Heart left ventricle (tissue), 13 donors: ENCODE results near the gene PTPRN2.

Experiments used
- POLR2A ChIP-seq, 2 donors: fragments of 450-650 bp; IDR thresholded peaks; one replicate each; pipeline ENCODE4 v1.6.1; 2017; ENCODE audit warnings: antibody characterized with exemption in 2 of 2, mild to moderate bottlenecking in 2 of 2, moderate library complexity in 2 of 2
- TF ChIP-seq, protein P1 (sequence below), 12 donors: fragments of 200-600 bp; sonication (generic) in 4 of 12; IDR thresholded peaks; one replicate each; pipeline versions ENCODE4 v1.5.0 to v1.8.0; 2018 to 2022; ENCODE audit warnings: antibody characterized with exemption in 12 of 12, mild to moderate bottlenecking in 5 of 12
- donor health status: ischemic (EF 13 %, LVEDD 7.1; RV severe dilation, severe dysfunction).
- donor health status: DM: no; HTN: yes; CAD: no.
- donor health status: DM: no; HTN: no; CAD: no.
- donor health status: ischemic (EF 25% LVEDD 6.9; RV normal size, moderate dysfunction).
- donor health status: ischemic (EF 25% LVEDD 5.7; RV mildly dilated, moderate dysfunction).
- donor health status: ischemic (EF 35%, LVEDD 5.7; RV mildly dilated, moderate dysfunction).
- donor health status: nonischemic (EF 11% LVEDD 7.7; RV severe dilation, severe dysfunction).
- donor health status: DM: yes; HTN: yes; CAD: no.
- donor health status: PGD.
- donor health status: ischemic (EF 29% LVEDD 5.4; RV normal size, mild dysfunction).
- donor health status: nonischemic (EF 23%, LVEDD 6.1; RV moderate dilation, normal function).

DNA sequence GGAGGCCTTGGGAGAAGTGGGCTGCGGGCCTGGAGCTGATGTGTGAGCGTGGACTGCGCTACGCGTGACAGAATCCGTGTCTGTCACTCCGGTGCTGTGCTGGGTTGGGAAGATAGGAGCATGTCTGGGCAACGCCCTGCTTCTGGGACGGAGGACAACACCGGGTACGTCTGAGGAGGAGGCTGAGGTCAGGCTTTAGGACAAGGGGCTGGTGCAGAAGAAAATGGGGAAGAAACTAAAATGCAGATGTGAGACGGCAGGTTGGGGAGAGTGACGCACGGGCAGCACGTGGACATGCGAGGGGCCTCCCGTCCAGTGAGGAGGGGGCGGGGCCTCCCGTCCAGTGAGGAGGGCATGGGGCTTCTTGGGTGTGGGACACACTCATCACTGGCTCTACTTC lies 1043.4 kb downstream of the PTPRN2 start:
- no peak for TF ChIP-seq POLR2A (IDR thresholded peaks at IDR 0.05)
- TF ChIP-seq, protein P1, sequence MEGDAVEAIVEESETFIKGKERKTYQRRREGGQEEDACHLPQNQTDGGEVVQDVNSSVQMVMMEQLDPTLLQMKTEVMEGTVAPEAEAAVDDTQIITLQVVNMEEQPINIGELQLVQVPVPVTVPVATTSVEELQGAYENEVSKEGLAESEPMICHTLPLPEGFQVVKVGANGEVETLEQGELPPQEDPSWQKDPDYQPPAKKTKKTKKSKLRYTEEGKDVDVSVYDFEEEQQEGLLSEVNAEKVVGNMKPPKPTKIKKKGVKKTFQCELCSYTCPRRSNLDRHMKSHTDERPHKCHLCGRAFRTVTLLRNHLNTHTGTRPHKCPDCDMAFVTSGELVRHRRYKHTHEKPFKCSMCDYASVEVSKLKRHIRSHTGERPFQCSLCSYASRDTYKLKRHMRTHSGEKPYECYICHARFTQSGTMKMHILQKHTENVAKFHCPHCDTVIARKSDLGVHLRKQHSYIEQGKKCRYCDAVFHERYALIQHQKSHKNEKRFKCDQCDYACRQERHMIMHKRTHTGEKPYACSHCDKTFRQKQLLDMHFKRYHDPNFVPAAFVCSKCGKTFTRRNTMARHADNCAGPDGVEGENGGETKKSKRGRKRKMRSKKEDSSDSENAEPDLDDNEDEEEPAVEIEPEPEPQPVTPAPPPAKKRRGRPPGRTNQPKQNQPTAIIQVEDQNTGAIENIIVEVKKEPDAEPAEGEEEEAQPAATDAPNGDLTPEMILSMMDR (IDR thresholded peaks at IDR 0.05): no peak
